ENCODE results near the gene RRP7A.
"Not testable (repeated sequence)": the region's sequence is repeated elsewhere in the genome, so short reads cannot be mapped to it uniquely, and the experiment has no call there.

RRP7A gene

GRCh38 chr22:42547562-42547961, 28.0 kb upstream of the RRP7A start:
- H3K4me3 ChIP-seq = no peak overlapping the region
- TF ChIP-seq CTCF (IDR thresholded peaks at IDR 0.05) = no peak
- no peak overlapping the region for H3K27ac ChIP-seq
- DNase-seq (ENCODE audit: low spot score) = no peak

- no peak for TF ChIP-seq CTCF (IDR thresholded peaks at IDR 0.05)
- no peak overlapping the region for H3K27ac ChIP-seq
- H3K4me3 ChIP-seq = no peak overlapping the region
- no peak for DNase-seq (ENCODE audit: low spot score)
These were observed 25.1 kb upstream of the RRP7A start for GRCh38 chr22:42544686-42545085.

- not testable (repeated sequence) for H3K4me3 ChIP-seq, H3K27ac ChIP-seq
These were observed 19.7 kb upstream of the RRP7A start for GRCh38 chr22:42539236-42539771.

GRCh38 chr22:42537199-42537831, 17.7 kb upstream of the RRP7A start:
- H3K27ac ChIP-seq; H3K4me3 ChIP-seq; DNase-seq (ENCODE audit: low spot score): not testable (repeated sequence)

More at GRCh38 chr22:42539236-42539771, 19.7 kb upstream of the RRP7A start:
- DNase-seq (ENCODE audit: low spot score) = not testable (repeated sequence)

GRCh38 chr22:42536634-42537033, 17.0 kb upstream of the RRP7A start:
- not testable (repeated sequence) for H3K4me3 ChIP-seq; H3K27ac ChIP-seq; DNase-seq (ENCODE audit: low spot score)

GRCh38 chr22:42536166-42536565, 16.6 kb upstream of the RRP7A start:
- H3K4me3 ChIP-seq = no peak overlapping the region
- no peak for DNase-seq (ENCODE audit: low spot score)
- no peak for TF ChIP-seq CTCF (IDR thresholded peaks at IDR 0.05)
- no peak overlapping the region for H3K27ac ChIP-seq

- not testable (repeated sequence) for H3K4me3 ChIP-seq; DNase-seq (ENCODE audit: low spot score); H3K27ac ChIP-seq
These were observed 15.6 kb upstream of the RRP7A start for GRCh38 chr22:42535082-42535731.

GRCh38 chr22:42533638-42533977, 14.0 kb upstream of the RRP7A start:
- TF ChIP-seq CTCF (IDR thresholded peaks at IDR 0.05) = no peak
- no peak for DNase-seq (ENCODE audit: low spot score)
- Histone ChIP-seq H3K4me3 (no peak overlapping the region), H3K27ac (no peak overlapping the region)

GRCh38 chr22:42531401-42532084, 11.9 kb upstream of the RRP7A start:
- DNase-seq (ENCODE audit: low spot score); H3K27ac ChIP-seq; H3K4me3 ChIP-seq: not testable (repeated sequence)

- H3K4me3 ChIP-seq; DNase-seq (ENCODE audit: low spot score); H3K27ac ChIP-seq: not testable (repeated sequence)
These were observed 9.8 kb upstream of the RRP7A start for GRCh38 chr22:42529435-42529834.
